Stimulated activated CD4-positive, alpha-beta T cell treated with anti-CD3 and anti-CD28 coated beads, Interleukin-15, amount 100 ng/mL, for 24 hours (primary cell): ENCODE measurements around the gene EDEM1.

Experiments
- DNase-seq: peaks from one replicate; pipeline ENCODE4 v3.0.0-alpha.2; 2020

EDEM1 gene

DNA sequence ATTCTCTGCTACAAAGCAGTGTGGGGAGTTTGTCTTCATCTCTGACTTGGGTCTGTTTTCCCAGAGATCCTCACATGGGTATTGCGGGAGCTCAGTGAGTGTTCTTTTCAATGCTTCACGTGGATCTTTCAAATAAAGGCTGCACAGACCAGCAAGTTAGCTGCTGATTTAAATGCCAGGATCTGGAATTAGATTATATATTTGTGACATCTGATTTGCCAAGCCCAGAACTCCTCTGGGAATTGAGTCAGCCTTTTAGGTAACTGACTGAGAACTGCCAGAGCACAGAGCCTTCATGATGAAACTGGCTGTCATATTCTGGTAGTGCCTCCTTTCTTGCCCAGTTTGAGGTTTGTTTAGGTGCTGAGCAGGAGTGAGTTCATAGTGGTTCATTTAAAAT lies 14.7 kb downstream of the EDEM1 start:
- no peak for DNase-seq

DNA sequence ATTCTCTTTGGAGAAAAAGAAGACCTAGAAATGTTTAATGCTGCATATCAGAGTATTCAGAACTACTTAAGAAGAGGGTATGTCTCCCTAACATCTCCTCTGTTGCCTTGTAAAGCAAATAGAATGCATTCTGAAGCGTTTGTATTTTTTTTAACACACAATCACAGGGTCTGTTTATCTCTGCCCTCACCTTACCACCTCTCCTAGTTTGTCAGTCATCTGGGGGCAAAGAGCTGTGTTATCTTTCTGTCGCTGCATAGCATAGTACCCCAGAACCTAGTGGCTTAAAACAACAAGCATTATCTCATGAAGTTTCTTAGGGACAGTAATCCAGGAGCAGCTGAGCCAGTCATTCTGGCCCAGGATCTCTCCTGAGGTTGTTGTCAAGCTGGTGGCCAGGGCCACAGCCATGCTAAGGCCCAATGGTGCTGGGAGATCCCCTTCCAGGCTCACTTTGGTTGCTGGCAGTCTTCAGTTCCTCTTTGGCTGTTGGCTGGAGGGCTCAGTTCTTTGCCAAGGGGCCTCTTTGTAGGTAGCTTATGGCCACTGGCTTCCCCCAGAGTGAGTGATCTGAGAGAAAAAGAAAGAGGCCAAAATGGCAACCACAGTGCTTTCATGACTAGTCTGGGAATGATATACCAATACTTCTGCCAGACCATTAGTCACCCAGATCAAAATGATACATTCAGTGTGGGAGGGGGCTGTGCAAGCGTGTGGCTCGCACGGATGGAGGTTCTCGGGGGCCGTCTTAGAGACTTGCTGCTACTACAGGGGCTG lies 17.8 kb downstream of the EDEM1 start:
- DNase-seq = peak; percentile 69

DNA sequence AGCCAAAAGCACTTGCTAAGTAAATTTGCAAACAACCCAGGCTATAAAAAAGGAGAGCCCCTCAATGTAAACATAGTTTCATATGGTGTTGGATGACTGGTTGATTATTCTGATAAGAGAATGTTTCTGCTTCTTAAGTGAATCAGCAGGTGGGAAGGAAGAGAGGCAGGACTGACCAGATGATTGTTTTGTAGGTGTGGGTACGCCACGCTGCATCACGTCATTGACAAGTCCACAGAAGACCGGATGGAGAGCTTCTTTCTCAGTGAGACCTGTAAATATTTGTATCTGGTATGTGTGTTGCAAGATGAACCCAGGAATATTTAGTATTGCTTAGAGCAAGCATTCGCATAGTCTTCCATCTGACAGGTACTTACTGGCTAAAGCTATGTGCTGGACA lies 23.4 kb downstream of the EDEM1 start:
- no peak for DNase-seq

DNA sequence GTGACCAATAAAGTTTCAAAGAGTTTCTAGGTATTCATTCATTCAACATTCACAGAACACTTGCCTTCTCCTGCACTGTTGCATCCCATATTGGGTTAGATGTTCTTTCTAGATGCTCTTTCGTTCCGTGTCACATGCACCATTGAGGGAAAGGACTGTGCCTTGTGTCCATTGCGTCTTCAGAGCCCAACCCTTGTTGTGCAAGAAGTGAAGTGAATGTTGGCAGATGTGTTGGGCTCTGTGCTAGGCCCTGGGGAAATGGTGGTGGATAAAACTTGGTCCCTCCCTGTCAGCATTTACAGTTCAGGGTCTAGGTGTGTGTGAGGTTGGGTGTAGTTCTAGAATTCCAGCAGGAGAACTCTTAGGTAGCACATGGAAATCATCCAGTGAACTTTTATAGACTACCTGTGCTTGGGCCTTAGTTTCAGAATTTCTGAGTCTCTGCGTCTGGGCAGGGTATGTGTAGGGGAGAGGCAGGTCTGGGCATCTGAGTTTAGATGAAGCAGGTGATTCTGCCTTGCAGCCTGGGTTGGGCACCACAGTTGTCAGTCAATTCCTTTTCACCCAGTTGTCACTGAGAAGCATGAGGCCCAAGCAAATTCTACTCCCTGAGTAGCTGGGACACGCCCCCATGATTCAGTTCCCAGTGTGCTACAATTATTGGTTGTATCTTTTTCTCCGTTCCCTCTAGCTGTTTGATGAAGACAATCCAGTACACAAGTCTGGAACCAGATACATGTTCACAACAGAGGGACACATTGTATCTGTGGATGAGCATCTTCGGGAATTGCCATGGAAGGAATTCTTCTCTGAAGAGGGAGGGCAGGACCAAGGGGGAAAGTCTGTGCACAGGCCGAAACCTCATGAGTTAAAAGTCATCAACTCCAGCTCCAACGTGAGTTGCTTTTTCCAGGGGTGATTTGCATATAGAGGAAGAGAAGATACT lies 25.4 kb downstream of the EDEM1 start:
- no peak for DNase-seq

DNA sequence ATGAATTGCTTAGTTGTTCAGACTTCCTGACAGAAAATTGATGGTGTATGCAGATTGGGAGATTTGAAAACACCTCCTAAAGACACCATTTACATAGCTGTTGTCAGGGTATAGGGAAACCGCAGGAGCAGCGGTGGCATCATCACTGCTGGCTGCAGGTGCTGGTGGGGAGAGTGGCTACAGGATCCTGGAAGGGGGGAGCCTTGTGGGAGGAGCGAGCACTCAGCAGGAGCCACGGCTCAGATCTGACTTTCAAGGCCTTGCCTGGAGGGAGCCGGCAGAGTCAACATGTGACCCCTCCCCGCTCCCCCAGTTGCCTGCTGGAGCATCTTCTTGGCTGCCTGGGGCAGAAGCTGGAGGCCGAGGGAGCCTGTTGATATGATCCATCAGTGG lies 26.1 kb downstream of the EDEM1 start:
- DNase-seq = no peak

DNA sequence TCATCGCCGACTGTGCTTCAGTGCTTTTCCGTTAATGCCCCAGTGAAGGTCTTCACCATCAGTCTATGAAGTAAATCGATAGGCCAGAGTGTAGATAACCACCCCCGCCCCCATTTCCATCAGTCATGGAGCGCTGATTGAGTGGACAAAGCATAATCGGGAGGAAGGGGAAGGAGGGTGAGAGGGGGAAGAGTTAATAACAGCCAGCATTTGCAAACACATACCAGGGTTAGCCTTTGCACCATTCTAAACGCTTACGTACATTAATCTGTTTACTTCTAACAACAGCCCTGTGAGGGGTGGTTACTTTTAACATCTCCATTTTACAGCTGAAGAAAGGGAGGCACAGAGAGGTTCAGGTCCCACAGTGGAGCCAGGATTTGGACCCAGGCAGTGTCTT lies 26.8 kb downstream of the EDEM1 start:
- DNase-seq = no peak

DNA sequence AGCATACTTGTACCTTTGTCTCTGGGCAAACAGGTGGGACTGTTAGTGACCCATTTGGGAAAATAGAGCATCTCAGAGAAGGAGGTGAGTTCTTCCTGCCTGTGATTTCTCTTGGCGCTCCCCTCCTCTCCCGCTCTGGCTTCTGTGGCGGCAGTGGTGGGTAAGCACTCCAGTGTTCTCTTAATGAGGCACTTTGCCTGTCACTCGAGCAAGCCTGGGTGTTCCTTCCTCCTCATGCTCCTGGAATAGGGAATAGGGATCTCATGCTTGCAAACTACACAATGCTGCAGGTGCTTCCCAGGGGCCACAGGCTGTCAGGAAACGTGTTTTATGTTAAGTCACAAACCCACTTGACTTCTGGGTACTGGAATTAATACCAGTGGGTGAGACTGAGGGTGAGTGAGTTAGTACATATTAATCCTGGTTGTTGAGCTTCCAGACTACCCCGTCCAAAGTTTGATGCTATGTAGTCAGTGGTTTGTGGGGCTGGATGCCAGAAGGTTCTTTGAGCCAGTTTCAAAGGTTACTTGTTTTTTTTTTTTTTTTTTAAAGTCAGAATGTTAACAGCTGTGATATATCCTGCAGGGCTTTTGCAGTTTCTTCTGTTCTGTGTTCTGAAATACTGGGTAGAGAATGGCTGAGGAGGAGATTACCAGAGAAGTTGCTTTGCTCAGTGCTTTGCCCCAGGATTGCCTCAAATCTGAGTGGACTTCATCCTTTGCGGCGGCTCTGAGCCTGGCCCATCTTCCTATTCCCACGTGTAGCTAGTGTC lies 30.5 kb downstream of the EDEM1 start:
- no peak for DNase-seq

DNA sequence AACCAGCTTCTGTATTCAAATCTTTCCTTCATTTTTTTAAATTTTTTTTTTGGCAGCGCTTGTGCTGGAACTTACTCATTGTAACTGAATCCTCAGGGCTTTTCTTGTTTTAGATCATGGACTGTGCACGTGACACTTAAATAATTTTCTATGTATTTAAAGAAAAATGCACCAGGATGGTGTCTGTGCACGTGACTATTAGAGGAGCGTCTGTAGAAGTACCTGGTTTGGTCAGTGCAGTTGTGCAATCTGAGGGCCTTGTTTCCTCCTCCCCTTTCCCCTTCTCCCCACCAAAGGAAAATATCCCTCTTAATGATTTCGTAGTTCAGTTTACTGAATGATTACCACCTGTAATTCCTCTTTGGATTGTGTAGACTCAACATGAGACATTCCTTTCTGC lies 31.3 kb downstream of the EDEM1 start:
- DNase-seq = no peak

DNA sequence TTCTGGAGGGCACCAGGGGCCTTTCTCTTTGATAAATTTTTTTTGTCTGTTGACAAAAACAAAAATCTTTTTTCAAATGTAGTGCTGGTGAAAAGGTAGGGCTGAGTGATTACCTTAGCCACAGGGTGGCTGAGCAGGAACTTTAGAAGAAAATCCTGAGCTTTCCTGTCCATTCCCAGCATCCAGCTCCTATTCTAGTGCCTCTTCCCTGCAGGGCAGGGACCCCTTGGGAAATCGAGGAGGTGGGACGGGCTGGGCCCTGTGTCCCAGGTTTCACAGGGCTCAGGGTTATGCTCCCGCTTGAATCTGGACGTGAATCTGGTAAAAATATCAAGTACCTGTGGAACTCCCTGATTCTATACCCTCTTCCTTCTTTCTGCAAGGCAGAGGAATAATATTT lies 31.7 kb downstream of the EDEM1 start:
- DNase-seq = no peak

DNA sequence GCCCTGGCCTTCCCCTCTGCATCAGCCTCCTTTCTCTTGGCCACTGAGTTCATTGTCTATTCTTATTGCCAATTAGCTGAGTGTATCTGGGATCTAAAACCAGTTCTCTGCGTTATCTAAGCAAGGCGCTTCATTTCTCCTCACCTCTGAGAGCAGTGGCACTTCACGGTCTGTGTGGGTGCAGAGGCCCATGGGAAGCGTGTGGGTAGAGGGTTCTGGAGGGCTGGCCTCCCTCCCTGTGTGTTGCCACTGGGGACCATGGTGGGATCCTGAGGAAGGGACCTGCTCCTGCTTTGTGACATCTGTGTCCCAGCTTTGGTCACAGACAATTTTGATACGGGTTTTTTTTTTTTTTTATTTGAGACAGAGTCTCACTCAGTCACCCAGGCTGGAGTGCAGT lies 32.7 kb downstream of the EDEM1 start:
- no peak for DNase-seq

DNA sequence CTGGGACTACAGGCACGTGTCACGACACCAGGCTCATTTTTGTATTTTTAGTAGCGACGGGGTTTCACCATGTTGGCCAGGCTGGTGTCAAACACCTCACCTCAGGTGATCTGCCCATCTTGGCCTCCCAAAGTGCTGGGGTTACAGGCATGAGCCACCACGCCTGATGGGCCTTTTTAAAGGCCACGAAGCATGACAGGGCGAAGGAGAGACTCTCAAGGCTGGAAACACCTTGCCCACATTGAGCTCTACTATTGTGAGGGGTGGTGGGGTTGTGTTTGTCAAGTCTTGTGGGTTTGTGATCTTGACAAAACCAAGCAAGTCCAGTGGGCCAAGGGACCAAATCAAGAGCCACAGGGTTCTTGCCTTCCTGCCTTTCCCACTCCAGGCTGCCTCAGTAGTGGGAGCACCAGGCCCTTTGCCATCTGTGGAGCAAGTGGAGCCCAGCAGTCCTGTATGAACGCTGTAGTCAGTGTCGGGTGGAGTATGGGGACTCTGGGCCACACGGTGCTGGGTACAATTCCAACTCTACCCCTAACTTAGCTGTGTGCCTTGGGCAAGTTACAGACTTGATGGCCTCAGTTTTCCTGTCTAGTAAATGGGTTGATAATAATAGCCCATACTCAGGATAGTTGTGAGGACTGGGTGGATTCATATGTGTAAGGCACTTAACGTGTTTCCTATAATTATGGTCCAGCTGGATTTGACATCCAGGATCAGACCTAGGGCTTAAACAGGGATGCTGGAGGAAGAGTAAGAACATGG lies 33.3 kb downstream of the EDEM1 start:
- DNase-seq = no peak

DNA sequence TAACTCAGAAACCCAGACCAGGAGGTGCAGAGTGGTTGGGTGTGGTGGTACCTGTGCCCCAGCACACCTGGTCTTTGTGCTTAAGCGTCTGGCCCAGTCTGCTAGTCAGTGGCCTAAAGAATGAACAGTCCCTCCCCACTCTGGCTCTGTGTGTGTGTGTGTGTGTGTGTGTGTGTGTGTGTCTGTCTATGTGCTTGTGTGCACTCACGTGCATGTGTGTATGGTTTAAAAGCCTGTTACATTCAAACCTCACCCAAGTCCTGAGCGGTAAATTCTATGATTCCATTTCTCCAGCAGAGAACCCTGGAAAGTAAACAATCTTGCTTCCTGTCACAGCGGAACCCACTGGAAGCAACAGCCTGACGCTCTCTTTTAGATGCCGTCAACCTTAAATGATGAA lies 34.2 kb downstream of the EDEM1 start:
- no peak for DNase-seq

DNA sequence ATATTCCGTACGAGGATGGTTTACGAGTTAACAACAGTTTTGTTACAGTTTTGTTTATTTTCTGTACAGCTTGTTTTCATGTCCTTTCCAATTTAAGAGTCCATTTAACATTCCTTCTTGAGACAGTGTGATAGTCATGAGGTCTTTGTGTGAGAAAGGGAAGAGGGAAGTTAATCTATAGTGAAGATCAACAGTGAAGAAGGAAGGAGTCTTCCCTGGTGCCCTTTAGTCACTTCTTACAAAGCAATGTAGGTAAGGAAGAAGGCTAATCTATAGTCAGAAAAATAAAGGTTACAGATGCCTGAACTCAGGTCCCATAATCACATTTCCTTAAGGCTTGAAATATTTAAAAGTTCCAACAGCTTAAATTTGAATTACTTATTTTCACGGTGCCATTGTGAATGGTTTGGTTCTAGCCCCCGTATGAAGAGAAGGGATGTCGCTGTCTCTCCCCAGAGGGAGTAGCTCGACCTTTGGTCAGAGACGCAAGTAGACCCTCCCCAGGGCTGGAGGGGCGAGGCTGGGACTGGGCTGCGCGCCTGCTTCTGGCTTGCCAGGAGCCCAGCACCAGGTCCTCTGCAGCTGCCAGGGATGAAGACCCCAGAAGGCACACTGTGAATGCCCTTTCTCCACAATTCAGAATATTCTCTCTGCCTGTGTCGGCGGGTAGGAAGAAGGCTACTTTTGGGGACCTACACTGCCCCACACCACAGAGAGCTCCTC lies 34.9 kb downstream of the EDEM1 start:
- no peak for DNase-seq

DNA sequence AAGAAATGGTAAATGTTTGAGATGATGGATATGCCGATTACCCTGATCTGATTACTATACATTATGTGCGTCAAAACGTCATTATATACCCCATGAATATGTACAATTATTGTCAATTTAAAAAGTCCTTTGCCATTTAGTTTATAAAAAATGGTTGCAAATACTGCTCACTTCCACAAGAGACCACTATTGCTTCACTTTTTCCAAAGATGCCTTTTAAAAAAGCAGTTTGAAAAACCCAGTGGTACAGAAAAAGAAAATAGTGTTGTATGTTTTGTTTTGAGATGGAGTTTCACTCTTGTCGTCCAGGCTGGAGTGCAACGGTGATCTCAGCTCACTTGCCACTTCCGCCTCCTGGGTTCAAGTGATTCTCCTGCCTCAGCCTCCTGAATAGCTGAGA lies 39.3 kb downstream of the EDEM1 start:
- DNase-seq = no peak

DNA sequence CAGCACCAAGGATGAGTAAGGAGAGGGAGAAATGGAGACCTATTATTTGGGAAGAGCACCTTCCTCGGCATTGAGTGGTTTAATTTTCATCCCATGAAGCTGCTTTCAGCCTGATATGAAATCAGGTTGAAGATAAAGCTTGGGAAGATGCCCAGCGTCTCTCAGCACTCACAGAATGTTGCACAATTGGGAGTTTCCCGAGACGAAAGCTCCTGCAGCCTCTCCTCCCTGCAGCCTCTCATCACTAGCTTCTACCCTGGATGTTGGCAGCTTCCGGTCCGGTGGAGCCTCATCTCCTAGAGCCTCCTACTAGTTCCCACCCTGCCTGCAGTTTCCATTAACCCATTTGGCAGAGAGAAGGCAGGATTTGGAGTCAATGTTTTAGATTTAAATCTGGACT lies 40.3 kb downstream of the EDEM1 start:
- no peak for DNase-seq

DNA sequence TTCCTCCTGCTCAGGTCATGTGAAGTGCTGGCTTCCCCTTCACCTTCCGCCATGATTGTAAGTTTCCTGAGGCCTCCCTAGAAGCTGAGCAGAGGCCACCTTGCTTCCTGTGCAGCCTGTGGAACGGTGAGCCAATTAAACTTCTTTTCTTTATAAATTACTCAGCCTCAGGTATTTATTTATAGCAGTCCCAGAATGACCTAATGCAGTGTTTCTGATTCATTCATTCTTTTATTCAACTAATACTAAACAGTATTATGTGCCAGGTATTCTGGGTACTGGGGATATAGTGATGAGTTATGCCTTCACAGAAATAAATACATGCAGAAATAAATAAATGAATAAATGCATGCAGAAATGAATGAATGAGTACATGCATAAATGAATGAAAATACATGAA lies 41.9 kb downstream of the EDEM1 start:
- DNase-seq = no peak

DNA sequence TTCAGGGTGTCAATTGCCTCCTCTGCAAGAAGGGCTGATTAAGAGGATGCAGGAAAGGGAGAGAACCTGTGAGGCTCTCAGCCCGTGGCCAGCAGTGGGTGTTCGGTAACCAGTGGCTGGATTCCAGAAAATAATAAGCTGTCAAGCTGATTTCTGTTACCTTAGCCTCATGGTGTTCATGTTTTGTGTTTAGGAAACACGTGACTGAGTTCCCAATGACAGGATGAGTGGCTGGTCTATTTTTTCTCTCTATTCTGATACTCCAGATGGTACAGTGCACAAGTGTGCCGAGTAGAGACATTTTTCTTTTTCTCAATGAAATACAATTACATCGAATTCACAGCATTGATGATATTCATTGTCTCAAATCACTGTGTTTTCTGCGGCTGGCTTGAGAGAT lies 43.6 kb downstream of the EDEM1 start:
- DNase-seq = no peak

DNA sequence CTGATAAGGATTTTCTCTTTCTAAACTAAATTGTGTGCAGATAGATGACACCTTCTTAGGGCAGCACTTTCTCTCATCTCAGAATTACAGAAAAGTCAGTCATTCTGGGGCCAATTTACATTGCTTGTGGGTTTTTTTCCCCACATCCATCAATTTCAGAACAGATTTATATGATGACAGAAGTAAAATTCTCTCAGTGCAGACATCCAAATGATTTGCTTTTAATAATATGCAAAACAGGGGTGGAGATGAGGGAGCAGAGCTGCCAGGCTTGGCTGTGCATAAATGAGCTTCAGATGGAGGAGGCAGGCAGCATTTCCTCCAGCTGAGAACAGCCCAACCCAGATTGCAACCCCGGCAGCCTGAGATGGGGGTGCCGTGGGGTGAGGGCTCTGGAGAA lies 44.0 kb downstream of the EDEM1 start:
- no peak for DNase-seq

DNA sequence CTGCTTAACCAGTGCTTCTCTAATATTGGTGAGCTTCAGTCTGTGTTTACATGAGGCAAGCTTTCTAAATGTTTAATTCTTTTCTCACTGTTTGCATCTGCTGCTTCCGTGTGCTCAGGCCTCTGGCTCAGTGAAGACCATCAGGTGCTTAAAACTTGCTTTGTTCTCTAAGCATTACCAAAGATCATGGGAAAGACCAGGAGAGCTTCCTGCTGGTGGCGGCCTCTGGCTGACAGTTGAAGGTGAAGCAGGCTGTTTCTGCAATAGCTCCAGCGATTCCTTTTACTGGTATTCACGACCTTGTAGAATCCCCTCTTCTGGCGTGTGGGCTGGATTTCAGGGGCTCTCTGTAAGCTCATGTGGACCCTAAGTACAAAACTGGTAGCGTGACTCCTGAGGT lies 45.1 kb downstream of the EDEM1 start:
- DNase-seq = no peak

DNA sequence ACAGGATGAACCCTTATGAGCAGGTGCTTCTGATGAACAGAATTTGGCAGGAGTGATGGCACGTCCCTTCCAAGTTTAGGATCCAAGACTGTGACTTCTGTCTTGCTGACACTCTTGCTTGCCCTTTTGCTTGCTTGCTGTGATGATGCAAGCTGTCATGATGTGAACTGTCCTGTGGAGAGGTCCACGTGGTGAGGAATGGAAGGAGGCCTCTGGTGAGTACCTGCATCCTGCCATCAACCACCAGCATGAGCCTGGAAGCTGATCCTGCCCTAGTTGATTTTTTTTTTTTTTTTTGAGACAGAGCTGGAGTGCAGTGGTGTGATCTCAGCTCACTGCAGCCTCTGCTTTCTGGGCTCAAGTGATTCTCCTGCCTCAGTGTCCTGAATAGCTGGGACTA lies 45.5 kb downstream of the EDEM1 start:
- no peak for DNase-seq

DNA sequence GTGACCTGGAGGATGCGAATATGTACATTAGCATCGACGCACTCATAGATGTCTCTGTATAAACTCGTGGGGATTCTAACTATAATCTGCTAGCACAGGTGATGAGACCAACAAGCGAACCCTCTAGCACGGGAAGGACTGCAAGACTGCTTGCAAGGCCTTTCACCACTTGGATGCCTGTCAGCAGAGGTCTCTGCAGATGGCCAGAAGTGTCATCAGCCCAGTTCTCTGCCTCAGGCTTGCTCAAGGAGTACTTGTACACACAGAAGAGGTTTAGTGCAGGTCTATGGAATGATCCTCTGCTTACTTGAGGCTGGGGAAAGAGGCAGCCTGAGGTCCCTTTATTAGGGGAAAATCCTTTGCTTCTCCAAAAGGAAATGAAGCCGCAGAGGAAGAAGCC lies 48.1 kb downstream of the EDEM1 start:
- DNase-seq = no peak

DNA sequence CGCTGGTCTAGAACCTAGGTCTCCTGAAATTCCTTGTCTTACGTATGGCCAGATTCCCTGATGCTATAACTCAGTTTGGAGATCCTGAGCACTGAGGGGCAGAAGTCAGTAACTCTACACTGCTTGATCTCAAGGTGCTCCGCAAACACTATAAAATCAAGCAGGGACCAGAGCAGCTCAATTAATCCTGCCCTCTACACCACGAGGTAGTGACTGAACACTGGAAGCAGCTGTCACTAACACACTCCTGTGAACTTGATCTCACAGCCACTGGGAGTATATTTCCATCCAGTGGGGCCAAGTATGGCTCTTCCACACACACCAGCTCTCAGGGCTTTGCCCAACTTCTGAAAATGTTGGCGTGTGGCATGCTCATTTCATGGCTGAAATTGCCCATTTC lies 51.0 kb downstream of the EDEM1 start:
- DNase-seq = no peak
